ENCODE results near the gene PUM2.

Gene PUM2

DNA sequence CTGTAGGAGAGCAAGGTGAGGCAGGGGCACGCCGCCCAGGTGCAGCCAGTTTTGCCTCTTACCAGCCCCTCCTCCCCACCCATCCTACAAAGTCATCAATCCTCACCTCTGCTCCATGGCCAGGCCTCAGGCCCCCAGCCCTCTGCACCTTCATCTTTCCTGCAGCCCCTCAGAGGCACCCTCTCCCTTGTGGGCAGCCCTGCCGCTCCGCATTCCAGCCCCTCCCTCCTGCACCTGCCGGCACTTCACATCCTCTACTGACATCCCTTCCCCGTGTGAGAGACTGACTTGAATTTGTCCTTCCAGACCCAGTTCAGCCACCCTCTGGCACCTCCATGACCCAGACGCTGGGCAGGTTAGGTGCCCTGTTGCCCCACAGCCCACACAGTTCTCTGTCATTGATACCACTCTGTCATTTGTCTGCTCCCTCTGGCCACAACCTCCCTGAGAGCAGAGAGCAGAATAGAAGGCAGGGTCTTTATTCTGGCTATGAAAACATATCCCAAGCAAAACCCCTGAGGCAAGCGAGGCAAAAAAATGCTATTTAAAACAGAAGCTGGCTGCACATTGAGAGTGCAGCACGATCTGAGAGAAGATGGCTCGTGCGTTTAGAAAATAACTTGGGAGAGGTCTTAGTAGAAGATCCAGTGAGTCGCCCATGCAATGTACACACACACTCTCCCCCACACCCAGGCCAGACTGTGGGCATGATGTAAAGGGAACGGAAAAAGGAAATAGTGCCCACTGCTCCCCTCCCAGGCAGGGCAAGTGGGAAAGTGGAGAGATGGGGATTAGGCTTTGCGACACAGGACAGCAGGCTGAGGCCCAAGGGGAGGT lies 151.6 kb downstream of the PUM2 start:
- DNase-seq (ENCODE audit: low spot score) = no peak
